ENCODE data around the gene ENC1.

GRCh38 chr5:74621492-74621891 lies 19.0 kb downstream of the ENC1 start:
- TF ChIP-seq EZH2 (IDR thresholded peaks at IDR 0.05), result no peak
- no peak for TF ChIP-seq POLR2AphosphoS5 (IDR thresholded peaks at IDR 0.05; ENCODE audit: borderline replicate concordance, low read depth, low read length)
- no peak for TF ChIP-seq FOXP2 (optimal IDR thresholded peaks at IDR 0.05; ENCODE audit: control extremely low read depth, extremely low read length, insufficient read depth)
